GM18909 (cell line): Measurements from ENCODE around the gene KCNJ18.
"Not testable (repeated sequence)": the region's sequence is repeated elsewhere in the genome, so short reads cannot be mapped to it uniquely, and the experiment has no call there.

Experiments used
- ATAC-seq: cut with Tn5 transposase; IDR thresholded peaks from one replicate; pipeline ENCODE4 v1.9.1; 2021; ENCODE audit warnings: mild to moderate bottlenecking; ENCODE audit not compliant: unreplicated experiment, poor library complexity

The KCNJ18 gene

DNA sequence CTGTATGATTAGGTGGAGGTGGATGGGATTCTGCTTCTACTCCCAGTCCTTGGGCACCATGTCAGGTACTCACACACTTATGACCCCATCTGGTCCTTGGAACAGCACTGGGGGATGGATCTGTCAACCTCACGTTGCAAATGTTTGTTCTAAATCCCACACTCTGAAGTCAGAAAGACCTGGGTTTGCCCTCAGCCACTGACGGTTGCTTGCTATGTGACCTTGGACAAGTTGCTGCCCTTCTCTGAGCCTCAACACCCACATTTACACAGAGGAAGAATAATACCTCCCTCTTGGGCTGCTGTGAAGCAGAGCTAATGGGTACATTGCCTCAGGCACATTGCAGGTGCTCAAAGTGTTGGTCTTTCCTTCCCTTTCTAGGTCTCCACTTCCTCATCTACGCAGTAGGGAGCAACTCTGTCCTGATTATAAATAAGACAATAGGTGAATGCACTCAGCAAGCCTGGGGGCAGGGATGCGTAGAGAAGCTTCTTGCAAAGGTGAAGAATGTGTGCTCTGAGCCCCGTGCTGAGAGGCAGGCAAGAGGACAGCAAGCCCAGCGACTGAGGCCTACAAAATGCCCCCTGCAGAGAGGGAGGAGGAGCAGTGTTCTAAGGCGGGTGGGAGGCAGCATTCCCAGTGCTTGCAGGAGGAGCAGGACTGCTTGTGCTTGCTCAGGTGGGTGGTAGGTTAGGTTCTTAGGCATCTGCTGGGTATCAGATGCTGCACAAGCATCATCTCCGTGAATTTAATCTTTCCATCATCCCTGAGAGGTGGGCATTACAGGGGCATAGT lies 21.8 kb upstream of the KCNJ18 start:
- not testable (repeated sequence) for ATAC-seq

GRCh38 chr17:21671437-21671836 lies 20.9 kb upstream of the KCNJ18 start:
- ATAC-seq, result not testable (repeated sequence)

GRCh38 chr17:21671871-21672270 lies 20.5 kb upstream of the KCNJ18 start:
- ATAC-seq, result not testable (repeated sequence)

GRCh38 chr17:21673451-21674241 lies 18.7 kb upstream of the KCNJ18 start:
- ATAC-seq, result not testable (repeated sequence)

- ATAC-seq, result no peak
These were observed 18.0 kb upstream of the KCNJ18 start for GRCh38 chr17:21674242-21674731.

GRCh38 chr17:21674891-21675738 lies 17.2 kb upstream of the KCNJ18 start:
- not testable (repeated sequence) for ATAC-seq

GRCh38 chr17:21675739-21676130 lies 16.6 kb upstream of the KCNJ18 start:
- not testable (repeated sequence) for ATAC-seq

DNA sequence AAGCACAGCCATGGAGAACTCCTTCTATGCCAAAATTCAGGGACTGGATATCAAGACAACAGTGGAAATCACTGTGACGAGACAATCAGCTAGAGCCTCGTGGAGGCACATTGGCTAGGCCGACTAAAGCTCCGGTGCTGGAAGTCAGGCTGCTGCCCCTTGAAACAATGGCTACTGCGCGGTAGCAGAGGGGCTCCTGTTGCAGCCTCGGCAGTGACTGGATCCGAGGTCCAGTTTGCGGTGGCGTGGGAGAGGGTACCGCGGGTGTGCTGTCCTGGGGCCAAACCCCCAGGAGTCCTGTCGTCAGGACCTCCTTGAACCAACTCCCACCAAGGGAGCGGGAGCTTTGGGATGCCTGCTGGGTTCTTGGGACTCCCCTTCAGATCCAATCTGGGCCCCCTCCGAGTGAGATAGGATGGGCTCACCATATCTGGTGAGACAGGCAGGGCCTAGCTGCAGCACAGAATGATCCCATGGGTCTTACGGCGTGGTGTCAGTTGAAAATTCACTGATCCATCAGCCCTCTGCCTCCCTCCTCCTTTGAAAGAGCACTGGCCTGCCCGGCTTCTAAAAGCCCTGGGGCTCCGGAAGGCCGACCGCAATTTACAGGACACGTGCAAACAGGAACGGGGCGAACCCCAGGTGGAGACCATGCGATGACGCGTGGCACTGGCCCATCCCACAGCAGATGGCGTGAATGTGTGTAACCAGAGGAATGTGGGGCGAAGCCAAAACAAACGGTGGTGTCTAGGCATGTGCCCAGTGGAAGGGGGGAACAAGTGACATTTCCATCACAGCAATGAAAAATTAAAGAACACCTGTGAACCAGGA lies 15.8 kb upstream of the KCNJ18 start:
- ATAC-seq, result no peak

- no peak for ATAC-seq
These were observed 15.0 kb upstream of the KCNJ18 start for GRCh38 chr17:21677126-21677910.

DNA sequence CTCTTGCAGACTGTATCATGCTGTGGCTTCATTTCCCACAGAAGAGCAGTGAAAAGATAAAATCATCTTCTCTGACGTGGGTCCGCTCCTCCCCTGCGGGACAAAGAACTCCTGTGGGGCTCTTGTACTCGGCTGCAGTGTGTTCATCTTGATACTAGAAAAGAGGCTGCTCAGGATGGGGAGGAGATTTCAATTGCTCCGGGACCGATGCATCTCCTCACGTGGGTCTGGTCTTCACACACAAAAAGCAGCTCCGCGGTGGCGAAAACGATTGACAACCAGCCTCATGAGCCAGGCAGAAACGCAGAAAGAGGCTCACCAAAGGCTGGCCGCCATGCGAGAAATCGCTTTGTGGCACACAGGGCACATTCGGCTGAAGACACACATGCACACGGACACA lies 14.4 kb upstream of the KCNJ18 start:
- no peak for ATAC-seq

- no peak for ATAC-seq
These were observed 13.8 kb upstream of the KCNJ18 start for GRCh38 chr17:21678393-21679081.

DNA sequence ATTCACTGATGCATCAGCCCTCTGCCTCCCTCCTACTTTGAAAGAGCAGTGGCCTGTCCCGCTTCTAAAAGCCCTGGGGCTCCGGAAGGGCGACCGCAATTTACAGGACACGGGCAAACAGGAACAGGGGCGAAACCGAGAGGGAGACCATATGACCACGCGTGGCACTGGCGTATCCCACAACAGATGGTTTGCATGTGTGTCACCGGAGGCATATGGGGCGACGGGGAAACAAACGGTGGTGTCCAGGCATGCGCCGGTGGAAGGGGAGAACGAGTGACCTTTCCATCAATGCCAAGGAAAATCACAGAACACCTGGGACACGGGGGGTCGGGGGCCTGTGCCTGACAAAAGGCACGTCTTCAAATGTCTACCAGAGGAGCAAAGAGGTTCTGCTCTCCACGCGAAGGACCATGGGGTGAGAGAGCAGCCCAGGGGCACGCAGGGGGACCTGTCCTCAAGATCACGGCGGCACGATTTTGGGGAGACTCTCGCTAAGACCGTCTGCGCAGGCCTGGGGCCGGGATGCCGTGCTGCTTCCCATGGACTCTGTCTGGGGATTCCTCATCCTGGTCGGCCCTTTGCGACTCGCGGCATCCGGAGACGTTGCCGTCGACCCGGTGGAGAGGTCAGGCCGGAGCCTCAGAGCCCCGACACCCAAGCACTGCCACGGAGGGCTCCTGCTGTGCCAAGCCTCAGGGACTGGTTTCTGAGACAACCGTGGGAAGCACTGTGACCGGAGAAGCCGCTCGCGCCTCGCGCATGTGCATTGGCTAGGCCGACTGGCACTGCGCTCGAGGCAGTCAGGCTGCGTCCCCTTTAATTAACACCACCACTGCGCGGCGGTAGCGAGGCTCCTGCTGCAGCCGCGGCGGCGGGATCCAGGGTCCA lies 12.8 kb upstream of the KCNJ18 start:
- ATAC-seq, result no peak

DNA sequence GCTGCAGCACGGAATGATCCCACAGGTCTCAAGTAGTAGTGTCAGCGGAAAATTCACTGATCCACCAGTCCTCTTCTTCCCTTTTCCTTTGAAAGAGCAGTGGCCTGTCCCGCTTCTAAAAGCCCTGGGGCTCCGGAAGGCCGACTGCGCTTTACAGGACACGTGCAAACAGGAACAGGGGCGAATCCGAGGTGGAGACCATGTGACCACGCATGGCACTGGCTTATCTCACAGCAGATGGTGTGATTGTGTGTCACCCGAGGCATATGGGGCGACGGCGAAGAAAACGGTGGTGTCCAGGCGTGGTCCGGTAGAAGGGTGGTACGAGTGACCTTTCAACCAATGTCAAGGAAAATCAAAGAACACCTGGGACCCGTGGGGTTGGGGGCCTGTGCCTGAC lies 12.0 kb upstream of the KCNJ18 start:
- ATAC-seq, result no peak

DNA sequence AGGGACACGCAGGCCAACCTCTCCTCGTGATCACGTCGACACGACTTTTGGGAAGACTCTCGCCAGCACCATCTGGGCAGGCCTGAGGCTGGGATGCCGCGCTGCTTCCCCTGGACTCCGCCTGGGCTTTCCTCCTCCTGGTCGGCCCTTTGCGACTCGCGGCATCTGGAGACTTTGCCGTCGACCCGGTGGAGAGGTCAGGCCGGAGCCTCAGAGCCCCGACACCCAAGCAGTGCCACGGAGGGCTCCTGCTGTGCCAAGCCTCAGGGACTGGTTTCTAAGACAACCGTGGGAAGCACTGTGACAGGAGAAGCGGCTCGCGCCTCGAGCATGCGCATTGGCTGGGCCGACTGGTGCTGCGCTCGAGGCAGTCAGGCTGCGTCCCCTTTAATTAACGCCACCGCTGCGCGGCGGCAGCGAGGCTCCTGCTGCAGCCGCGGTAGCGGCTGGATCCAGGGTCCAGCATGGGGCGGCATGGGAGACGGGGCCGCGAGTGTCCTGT lies 11.4 kb upstream of the KCNJ18 start:
- ATAC-seq, result not testable (repeated sequence)

GRCh38 chr17:21681576-21681975 lies 10.7 kb upstream of the KCNJ18 start:
- ATAC-seq, result not testable (repeated sequence)

DNA sequence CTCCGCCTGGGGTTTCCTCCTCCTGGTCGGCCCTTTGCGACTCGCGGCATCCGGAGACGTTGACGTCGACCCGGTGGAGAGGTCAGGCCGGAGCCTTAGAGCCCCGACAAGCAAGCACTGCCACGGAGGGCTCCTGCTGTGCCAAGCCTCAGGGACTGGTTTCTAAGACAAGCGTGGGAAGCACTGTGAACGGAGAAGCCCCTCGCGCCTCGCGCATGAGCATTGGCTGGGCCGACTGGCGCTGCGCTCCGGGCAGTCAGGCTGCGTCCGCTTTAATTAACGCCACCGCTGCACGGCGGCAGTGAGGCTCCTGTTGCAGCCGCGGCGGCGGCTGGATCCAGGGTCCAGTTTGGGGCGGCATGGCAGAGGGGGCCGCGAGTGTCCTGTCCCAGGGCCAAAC lies 10.2 kb upstream of the KCNJ18 start:
- not testable (repeated sequence) for ATAC-seq

GRCh38 chr17:21683142-21683712 lies 9.1 kb upstream of the KCNJ18 start:
- not testable (repeated sequence) for ATAC-seq
